ENCODE results near the gene DCC.

Gene DCC

GRCh38 chr18:53417003-53417402 is 1077.0 kb downstream of the DCC start:
- TF ChIP-seq CTCF (conservative IDR thresholded peaks at IDR 0.05) (no peak), ZFX (IDR thresholded peaks at IDR 0.05) (no peak)
- no peak overlapping the region for H3K27ac ChIP-seq

GRCh38 chr18:53421869-53422268 is 1081.9 kb downstream of the DCC start:
- TF ChIP-seq ZFX (IDR thresholded peaks at IDR 0.05) (no peak), CTCF (conservative IDR thresholded peaks at IDR 0.05) (no peak)
- H3K27ac ChIP-seq: no peak overlapping the region

- H3K27ac ChIP-seq: no peak overlapping the region
- TF ChIP-seq ZFX (IDR thresholded peaks at IDR 0.05): no peak
- TF ChIP-seq CTCF (conservative IDR thresholded peaks at IDR 0.05): no peak
Observed at GRCh38 chr18:53422896-53423295, 1082.9 kb downstream of the DCC start.

GRCh38 chr18:53426666-53427184 is 1086.7 kb downstream of the DCC start:
- TF ChIP-seq CTCF (conservative IDR thresholded peaks at IDR 0.05): no peak
- no peak for TF ChIP-seq ZFX (IDR thresholded peaks at IDR 0.05)
- H3K27ac ChIP-seq: no peak overlapping the region

- TF ChIP-seq ZFX (IDR thresholded peaks at IDR 0.05) (no peak), CTCF (conservative IDR thresholded peaks at IDR 0.05) (no peak)
- H3K27ac ChIP-seq: no peak overlapping the region
Observed at GRCh38 chr18:53441761-53442414, 1101.9 kb downstream of the DCC start.

- H3K27ac ChIP-seq: no peak overlapping the region
- no peak for TF ChIP-seq ZFX (IDR thresholded peaks at IDR 0.05)
- TF ChIP-seq CTCF (conservative IDR thresholded peaks at IDR 0.05): no peak
Observed at GRCh38 chr18:53442415-53442783, 1102.4 kb downstream of the DCC start.

GRCh38 chr18:53443336-53443735 is 1103.3 kb downstream of the DCC start:
- no peak overlapping the region for H3K27ac ChIP-seq
- no peak for TF ChIP-seq CTCF (conservative IDR thresholded peaks at IDR 0.05)
- no peak for TF ChIP-seq ZFX (IDR thresholded peaks at IDR 0.05)

All from C4-2B (cell line).